ENCODE results near the gene DSCAML1. TPM values are rescaled to one million over a fixed set of nuclear protein-coding genes. Genes with fewer than 3 reads are reported as not detected.

Gene DSCAML1
- total RNA-seq, 1 donor, result not detected

- DNase-seq (ENCODE audit: low read depth), result no peak
- no peak for TF ChIP-seq CTCF (IDR thresholded peaks at IDR 0.05; ENCODE audit: insufficient read depth, low read depth, low read length)
- H3K4me3 ChIP-seq (ENCODE audit: low read depth, low read length), result no peak overlapping the region
These were observed 286.4 kb downstream of the DSCAML1 start for GRCh38 chr11:117510646-117511045.

GRCh38 chr11:117509543-117509942 lies 287.5 kb downstream of the DSCAML1 start:
- TF ChIP-seq CTCF (IDR thresholded peaks at IDR 0.05; ENCODE audit: insufficient read depth, low read depth, low read length), result no peak
- DNase-seq (ENCODE audit: low read depth), result no peak
- no peak overlapping the region for H3K4me3 ChIP-seq (ENCODE audit: low read depth, low read length)

- DNase-seq (ENCODE audit: low read depth), result no peak
- TF ChIP-seq CTCF (IDR thresholded peaks at IDR 0.05; ENCODE audit: insufficient read depth, low read depth, low read length), result no peak
- H3K4me3 ChIP-seq (ENCODE audit: low read depth, low read length), result no peak overlapping the region
These were observed 290.0 kb downstream of the DSCAML1 start for GRCh38 chr11:117506971-117507370.

- no peak for TF ChIP-seq CTCF (IDR thresholded peaks at IDR 0.05; ENCODE audit: insufficient read depth, low read depth, low read length)
- H3K4me3 ChIP-seq (ENCODE audit: low read depth, low read length), result no peak overlapping the region
- DNase-seq (ENCODE audit: low read depth), result no peak
These were observed 291.6 kb downstream of the DSCAML1 start for GRCh38 chr11:117505285-117505970.

- no peak for DNase-seq (ENCODE audit: low read depth)
- H3K4me3 ChIP-seq (ENCODE audit: low read depth, low read length), result no peak overlapping the region
- TF ChIP-seq CTCF (IDR thresholded peaks at IDR 0.05; ENCODE audit: insufficient read depth, low read depth, low read length), result no peak
These were observed 294.3 kb downstream of the DSCAML1 start for GRCh38 chr11:117502779-117503100.

GRCh38 chr11:117502015-117502778 lies 294.8 kb downstream of the DSCAML1 start:
- no peak overlapping the region for H3K4me3 ChIP-seq (ENCODE audit: low read depth, low read length)
- TF ChIP-seq CTCF (IDR thresholded peaks at IDR 0.05; ENCODE audit: insufficient read depth, low read depth, low read length), result no peak
- no peak for DNase-seq (ENCODE audit: low read depth)
